Right hindlimb (tissue), 1 donor: ENCODE data around the gene PGAP3.
"Not testable (repeated sequence)": the region's sequence is repeated elsewhere in the genome, so short reads cannot be mapped to it uniquely, and the experiment has no call there.

ENCODE experiments used
- DNase-seq: peaks from one replicate; pipeline ENCODE4 v3.0.0-alpha.2; 2018

The PGAP3 gene

DNA sequence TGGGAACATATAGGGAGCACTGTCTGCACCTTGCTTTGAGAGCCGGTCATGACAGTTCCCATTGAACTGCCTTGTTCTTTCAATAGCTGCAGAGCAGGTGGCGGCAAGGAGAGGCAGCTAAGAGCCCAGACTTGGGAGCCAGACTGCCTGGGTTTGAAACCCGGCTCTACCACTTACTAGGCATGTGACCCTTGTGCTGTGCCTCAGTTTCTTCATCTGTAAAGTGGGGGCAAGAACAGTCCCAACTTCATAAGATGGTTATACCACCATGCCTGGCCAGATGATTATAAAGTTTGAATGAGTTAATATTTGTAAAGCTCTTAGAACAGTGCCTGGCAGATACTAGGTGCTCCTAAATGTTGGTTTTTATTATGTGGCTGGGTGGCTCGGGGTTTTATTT lies 26.4 kb upstream of the PGAP3 start:
- no peak for DNase-seq

DNA sequence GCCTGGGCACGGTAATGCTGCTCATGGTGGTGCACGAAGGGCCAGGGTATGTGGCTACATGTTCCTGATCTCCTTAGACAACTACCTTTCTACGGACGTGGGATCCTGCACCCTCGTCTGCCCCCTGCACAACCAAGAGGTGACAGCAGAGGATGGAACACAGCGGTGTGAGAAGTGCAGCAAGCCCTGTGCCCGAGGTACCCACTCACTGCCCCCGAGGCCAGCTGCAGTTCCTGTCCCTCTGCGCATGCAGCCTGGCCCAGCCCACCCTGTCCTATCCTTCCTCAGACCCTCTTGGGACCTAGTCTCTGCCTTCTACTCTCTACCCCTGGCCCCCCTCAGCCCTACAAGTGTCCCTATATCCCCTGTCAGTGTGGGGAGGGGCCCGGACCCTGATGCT lies 24.0 kb upstream of the PGAP3 start:
- no peak for DNase-seq

DNA sequence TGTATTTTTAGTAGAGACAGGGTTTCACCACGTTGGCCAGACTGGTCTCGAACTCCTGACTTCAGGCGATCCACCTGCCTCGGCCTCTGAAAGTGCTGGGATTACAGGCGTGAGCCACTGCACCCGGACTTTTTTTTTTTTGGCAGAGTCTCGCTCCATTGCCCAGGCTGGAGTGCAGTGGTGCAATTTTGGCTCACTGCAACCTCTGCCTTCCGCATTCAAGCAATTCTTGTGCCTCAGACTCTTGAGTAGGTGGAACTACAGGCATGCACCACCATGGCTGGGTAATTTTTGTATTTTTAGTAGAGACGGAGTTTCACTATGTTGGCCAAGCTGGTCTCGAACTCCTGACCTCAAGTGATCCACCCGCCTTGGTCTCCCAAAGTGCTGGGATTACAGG lies 23.2 kb upstream of the PGAP3 start:
- DNase-seq: not testable (repeated sequence)

DNA sequence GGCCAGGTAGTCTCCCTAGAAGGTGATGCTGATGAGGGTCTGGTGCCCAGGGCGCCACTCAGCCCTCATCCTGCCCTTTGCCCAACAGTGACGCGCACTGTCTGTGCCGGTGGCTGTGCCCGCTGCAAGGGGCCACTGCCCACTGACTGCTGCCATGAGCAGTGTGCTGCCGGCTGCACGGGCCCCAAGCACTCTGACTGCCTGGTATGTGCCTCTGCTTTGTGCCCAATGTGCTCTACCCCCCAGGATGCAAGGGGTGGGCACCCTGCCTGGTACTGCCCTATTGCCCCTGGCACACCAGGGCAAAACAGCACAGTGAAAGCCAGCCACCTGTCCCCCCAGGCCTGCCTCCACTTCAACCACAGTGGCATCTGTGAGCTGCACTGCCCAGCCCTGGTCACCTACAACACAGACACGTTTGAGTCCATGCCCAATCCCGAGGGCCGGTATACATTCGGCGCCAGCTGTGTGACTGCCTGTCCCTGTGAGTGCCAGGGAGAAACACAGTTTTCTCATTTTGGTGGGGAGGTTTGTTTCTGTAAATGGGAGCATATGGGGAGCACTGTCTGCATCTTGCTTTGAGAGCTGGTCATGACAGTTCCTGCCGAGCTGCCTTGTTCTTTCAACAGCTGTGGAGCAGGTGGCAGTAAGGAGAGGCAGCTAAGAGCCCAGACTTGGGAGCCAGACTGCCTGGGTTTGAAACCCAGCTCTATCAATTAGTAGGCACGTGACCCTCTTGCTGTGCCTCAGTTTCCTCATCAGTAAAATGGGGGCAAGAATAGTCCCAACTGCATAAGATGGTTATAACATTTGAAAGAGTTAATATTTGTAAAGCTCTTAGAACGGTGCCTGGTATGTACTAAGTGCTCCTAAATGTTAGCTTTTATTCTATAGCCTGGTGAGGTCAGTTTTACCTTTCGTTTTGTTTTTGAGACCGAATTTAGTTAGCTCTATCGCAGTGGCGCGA lies 22.4 kb upstream of the PGAP3 start:
- no peak for DNase-seq

DNA sequence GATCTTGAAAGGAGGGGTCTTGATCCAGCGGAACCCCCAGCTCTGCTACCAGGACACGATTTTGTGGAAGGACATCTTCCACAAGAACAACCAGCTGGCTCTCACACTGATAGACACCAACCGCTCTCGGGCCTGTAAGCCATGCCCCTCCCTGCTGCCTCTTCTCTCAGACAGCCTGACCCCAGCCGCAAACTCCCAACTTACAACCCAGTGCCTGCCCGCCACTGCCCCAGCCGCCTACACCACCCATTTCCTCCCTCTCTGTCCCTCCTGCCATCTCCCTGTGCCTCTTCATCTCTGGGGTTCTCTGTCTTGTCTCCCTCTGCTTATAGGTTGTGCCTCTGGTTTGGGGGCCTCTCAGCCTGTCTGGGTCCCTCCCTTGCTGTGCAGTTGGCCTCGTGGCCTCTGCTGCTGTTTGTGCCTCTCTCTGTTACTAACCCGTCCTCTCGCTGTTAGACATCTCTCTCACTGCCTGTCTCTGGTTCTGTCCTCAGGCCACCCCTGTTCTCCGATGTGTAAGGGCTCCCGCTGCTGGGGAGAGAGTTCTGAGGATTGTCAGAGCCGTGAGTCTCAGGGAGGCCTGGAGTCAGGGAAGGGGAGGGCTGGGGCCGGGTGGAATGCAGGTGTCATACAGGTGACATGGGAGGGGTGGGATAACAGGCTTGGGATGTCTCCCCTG lies 21.6 kb upstream of the PGAP3 start:
- DNase-seq: no peak

DNA sequence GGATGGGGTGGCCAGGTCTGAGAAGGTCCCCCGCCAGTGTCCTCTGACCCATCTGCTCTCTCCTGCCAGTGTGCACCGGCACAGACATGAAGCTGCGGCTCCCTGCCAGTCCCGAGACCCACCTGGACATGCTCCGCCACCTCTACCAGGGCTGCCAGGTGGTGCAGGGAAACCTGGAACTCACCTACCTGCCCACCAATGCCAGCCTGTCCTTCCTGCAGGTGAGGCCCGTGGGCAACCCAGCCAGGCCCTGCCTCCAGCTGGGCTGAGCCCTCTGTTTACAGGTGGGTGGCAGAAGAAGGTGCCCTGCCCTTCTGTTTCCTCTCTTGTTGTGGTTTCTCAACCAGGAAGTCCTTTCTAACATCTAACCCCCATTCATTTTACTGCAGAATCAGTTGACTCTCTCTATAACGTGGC lies 19.1 kb upstream of the PGAP3 start:
- DNase-seq: no peak

DNA sequence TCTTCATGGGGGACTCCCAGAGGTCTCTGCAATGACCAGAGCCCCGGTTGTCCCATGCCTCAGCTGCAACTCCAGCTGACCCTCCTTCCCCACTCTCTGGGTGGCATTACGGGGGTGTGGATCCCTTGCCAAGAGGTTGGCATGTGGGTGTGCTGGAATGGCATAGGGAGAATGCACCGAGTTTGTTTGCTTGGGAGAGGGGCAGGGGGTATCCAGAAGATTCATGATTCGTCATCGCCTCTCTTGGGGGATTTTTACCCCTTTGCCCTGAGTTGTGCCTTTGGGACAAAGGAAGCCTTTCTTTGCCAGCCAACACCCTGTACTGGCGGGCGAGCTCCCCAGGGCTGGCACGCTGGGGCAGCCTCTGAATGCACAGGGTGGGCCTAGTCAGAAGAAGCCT lies 18.5 kb upstream of the PGAP3 start:
- no peak for DNase-seq

DNA sequence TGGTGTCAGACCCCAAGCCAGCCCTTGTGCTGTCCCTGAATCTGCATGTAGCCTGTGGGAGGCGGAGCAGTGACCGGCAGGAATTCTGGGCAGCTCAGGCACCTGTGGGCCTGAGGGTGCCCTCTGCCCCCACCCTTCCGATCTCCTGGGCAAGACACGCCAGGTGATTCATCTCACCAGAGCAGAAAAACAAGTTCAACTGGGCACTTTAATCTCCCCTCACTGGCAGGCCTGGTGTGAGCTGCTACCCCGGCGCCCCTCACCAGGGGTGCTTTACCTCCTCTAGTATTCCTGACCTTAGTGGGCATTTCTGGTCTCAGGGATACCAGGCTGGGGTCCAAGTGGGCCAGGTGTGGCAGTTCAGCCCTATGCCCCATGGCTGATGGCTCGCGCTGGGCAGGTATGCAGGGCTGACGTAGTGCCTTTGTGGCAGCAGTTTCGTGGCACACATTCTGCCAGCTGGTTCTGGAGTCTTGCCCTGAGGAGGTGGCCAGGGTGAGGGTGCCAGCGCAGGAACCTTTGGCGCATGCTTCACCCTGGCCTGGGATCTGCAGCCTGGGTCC lies 18.0 kb upstream of the PGAP3 start:
- DNase-seq: no peak

DNA sequence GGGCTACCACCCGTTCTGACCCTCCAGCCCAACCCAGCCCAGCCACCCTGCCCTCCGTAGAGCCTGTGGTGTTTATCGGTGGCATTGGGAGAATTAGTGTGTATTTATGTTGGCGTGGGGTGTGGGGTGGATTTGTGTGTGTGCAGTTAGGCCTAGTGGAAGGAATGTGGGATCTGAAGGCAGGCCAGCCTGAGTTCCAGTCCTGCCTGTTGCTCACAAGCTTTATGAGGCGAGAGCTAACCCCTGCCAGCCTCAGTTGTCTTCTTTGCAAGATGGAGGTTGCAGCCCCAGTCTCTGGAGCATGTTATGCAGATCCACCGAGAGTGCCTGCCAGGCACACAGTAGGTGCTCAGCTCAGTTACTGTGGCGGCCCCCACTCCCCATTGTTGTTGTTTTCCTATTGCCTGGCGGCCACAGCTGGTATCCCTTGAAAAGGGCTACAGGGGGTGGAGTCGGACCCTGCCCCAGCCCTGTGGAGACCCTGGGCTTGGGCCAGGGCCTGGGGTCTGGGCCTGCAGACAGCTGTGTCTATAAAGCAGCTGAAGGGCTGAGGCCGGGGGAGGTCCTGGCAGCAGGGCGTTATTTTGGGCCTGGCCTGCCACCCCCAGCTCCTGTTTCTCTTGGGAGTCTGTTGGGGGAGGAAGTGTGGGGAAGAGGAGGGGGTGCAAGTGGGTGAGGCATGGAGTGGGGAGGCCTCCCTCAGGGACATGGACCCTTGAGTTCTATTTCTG lies 17.1 kb upstream of the PGAP3 start:
- DNase-seq: no peak

DNA sequence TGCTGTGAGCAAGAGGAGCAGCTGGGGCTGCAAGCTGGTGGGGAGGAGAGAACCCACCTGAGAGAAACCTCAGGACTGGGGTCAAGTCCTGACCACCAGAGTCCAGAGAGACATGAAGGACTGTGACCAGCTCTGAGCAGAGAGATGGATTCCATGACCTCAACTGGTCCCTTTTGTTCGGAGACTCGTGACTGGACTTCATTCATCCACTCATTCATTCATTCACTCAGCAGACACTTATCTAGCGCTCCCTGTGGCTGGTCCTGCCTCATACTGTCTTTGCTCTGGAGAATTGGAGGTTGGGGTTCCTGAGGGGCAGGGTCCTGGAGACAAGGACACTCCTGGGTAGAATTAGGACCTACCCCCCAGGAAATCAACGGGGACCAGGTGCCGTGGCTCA lies 16.1 kb upstream of the PGAP3 start:
- DNase-seq: no peak

DNA sequence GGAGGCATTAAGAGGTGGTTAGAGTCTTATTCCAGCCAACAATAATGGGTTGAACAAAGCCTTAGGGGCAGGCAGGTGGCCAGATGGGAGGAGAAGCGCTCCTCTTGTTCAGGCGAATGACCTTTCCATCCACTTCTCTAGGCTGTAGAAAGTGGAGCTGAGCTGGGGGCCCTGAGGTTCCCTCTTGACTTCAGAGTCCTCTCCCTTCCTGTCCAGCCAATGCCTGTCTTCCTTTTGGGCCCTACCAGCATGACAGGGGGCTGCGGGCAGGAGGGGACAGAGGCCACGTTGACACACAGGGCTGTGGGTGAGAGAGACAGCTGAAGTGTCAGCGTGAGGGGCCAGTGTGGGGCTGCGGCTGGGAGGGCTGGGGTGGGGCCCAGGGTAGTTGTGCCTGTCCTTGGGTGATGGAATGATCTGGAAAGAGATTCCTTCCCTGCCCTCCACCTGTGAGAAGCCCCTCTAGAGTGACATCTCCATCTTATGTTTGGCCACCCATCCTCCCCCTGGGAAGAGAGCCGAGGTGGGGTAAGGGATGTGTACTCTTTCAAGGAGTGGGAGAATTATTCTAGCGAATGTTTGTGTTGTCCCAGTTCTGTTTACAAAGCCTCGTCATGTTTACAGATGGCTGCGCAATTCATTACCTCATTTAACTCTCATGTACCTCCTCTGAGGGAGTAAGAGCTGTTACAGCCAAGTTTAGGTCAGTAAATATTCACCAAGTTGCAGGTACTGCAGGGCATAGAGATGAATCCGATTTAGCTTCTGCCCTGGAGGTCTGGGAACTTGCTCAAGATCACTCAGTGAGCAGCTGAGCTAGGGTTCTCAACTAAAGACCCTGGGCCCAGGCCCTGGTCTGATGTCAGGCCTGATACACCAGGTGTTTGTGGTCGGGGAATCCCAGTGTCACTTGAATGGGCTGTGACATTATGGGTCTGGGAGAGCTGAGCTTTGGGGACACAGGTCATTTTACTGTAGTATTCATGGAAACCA lies 15.3 kb upstream of the PGAP3 start:
- no peak for DNase-seq

DNA sequence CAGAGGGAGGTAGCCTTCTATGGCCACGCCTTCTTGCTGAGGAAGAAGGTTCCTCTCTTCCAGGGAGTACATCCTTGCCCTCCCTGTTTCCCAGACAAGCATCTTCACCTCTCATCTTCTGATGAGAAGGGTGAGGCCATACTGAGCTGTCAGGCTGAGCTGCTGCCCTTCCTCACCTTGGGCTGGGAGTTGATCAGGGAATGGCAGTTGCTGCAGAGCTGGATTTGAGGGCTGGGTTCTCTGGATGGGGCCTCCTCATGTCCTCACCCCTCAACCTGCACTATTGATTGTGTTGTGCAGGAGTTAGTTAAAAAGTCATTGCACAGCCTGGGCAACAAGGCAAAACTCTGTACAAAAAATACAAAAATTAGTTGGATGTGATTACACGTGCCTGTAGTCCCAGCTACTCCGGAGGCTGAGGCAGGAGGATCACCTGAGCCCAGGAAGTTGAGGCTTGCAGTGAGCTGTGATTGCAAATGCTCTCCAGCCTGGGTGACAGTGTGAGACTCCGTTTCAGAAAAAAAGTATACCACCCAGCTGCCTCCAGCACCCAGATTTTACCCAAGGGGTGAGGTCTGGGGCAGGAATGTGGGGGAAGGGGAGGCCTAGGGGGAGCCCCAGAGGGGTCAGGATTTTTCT lies 14.0 kb upstream of the PGAP3 start:
- DNase-seq: no peak

DNA sequence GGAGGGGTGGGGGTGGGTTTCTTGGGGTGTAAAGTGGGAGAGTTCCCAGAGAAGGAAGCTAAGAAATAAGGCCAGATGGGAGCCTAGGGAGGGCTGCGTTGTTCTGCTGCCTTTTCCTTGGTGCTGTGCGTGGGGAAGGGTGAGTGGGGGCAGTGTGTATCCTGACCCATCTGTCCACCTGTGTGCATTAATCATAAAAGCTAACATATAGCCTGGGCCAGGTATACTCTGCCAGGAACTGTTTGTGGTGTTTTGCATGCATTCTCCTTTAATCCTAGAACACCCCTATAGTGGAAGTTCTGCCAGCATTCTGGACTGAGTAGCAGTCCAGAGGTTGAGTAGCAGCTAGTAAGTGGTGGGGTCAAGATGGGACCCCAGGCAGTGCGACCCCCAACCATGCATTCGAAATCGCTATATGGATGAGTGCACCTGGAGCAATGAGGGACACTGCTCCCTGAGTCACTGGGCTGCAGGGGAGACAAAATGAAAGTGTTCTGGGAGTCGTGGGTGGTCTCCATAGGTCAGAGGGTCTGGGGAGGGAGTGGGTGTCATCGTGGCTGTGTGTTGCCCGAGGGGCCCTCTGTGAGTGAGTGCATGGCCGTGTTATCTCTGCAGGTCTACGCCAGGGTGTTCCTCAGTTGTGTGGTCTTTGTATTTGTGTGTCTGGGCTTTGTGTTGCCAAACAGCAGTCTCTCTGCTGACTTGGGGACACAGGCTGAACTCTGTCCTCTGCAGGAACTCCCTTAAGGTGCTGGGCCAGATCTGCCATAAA lies 13.3 kb upstream of the PGAP3 start:
- DNase-seq: no peak

DNA sequence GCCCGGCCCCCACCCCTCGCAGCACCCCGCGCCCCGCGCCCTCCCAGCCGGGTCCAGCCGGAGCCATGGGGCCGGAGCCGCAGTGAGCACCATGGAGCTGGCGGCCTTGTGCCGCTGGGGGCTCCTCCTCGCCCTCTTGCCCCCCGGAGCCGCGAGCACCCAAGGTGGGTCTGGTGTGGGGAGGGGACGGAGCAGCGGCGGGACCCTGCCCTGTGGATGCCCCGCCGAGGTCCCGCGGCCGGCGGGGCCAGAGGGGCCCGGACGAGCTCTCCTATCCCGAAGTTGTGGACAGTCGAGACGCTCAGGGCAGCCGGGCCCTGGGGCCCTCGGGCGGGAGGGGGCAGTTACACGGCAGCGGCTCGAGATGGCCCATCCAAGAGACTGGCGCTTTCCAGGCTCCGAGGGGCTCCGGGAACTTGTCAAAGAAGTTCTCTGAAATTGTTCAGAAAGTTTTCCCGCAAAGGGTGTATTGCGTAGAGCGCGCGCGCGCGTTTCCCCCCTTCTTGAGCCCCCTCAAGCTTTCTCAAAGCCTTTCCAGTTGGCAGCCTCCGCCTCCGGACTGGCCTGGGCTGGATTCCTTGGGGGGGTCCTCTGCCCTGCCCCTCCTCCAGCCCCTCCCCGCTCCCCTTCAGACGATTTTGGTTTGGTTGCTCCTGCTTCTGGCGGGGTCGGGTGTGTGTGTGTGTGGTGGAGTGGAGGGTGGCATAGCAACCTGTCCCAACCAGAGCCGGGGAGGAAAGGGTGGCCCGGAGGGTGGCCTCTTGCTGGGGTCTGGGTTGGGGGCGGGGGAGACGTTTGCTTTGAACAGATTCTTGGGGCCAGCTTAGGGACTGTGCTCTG lies 12.5 kb upstream of the PGAP3 start:
- DNase-seq: peak; percentile 86

DNA sequence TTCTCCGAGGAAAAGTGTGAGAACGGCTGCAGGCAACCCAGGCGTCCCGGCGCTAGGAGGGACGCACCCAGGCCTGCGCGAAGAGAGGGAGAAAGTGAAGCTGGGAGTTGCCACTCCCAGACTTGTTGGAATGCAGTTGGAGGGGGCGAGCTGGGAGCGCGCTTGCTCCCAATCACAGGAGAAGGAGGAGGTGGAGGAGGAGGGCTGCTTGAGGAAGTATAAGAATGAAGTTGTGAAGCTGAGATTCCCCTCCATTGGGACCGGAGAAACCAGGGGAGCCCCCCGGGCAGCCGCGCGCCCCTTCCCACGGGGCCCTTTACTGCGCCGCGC lies 11.9 kb upstream of the PGAP3 start, which contains the start of gene ERBB2:
Gene ERBB2 (plus strand): TSS at position 247 of the 330 bp plus-strand sequence. CDS start 175 bp downstream, outside the sequence.
- peak; percentile 86 for DNase-seq

DNA sequence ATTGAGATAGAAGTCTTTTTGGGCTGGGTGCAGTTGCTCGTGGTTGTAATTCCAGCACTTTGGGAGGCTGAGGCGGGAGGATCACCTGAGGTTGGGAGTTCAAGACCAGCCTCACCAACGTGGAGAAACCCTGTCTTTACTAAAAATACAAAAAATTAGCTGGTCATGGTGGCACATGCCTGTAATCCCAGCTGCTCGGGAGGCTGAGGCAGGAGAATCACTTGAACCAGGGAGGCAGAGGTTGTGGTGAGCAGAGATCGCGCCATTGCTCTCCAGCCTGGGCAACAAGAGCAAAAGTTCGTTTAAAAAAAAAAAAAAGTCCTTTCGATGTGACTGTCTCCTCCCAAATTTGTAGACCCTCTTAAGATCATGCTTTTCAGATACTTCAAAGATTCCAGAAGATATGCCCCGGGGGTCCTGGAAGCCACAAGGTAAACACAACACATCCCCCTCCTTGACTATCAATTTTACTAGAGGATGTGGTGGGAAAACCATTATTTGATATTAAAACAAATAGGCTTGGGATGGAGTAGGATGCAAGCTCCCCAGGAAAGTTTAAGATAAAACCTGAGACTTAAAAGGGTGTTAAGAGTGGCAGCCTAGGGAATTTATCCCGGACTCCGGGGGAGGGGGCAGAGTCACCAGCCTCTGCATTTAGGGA lies 11.4 kb upstream of the PGAP3 start:
- DNase-seq: not testable (repeated sequence)

DNA sequence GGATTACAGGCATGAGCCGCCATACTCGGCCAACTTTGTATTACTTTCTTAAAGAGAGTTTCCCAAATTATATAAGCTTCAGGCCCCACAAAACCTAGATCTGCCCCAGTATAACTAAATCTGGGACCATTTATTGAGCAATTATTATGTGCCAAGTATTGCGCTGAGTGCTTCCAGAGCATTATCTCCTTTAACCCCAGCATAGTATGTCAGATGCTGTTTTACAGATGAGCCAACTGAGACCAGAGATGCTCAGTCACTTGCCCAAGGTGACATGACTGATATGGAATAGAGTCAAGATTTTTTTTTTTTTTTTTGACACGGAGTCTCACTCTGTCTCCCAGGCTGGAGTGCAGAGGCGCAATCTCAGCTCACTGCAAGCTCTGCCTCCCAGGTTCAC lies 10.1 kb upstream of the PGAP3 start:
- no peak for DNase-seq

DNA sequence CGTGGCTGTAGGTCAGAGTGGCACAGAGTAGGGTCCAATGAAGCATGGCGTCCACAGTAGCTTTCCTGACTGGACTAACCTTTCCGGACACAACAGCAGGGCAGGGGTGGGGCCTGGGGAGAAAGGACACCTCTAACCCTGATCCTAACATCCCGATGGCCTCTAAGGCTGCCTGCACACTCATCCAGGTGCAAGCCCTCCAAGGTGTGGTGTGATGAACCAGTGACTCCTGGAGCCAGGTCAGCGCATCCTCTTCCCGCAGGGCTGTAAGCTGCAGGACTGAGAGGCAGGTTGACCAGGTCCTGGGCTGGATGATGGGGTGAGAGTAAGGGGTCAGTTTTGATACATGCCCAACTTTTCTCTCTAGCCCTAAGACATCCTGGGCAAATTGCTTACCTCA lies 8.9 kb upstream of the PGAP3 start:
- DNase-seq: no peak

DNA sequence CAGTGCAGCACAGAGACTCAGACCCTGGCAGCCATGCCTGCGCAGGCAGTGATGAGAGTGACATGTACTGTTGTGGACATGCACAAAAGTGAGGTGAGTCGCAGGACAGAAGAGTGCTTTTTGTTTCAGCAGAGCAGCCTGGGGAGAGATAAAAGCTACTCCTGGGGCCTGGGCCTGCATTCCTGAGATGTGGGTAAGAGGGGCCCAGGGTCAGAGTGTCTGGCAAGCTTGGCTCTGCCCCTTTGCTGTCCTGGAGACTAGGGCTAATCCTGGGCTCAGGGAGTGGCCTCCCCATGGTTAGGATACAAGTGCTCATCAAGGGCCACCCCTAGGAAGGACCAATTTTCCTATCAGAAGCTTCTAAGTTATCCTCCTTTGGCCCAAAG lies 7.2 kb upstream of the PGAP3 start:
- no peak for DNase-seq
